22Rv1 (cell line): ENCODE results near the gene MIS12.

Source experiments
- H3K27ac ChIP-seq: fragments of 450-650 bp; 2 replicates; pipeline ENCODE4 v1.5.1; 2017
- ZFX ChIP-seq: fragments of 450-650 bp; IDR thresholded peaks from 2 replicates; pipeline ENCODE4 v1.6.1; 2017; ENCODE audit warnings: antibody characterized with exemption, borderline replicate concordance
- TF ChIP-seq, protein P1 (sequence below): fragments of 450-650 bp; IDR thresholded peaks from 2 replicates; pipeline ENCODE4 v1.5.1; 2017; ENCODE audit warnings: mild to moderate bottlenecking

The MIS12 gene

DNA sequence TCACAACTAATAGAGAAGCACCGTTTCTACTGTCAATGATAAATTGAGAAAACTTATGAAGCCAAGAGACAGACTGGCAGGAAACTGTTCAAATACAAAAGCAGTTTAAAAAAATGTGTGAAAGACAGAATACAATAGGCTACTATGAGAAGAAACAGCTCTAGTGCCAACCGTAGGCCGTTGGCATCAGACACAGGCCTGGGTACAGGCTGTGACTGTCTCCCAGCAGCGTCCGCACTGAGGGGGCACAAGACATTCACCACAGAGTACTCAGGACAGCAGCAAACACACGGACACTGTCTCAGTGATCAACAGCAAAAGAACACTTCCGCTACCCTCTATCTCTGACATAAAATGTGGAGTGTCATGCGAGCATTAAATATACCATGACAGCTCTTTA is 39.6 kb upstream of the MIS12 start:
- H3K27ac ChIP-seq, result no peak overlapping the region
- no peak for TF ChIP-seq ZFX
- TF ChIP-seq, protein P1, sequence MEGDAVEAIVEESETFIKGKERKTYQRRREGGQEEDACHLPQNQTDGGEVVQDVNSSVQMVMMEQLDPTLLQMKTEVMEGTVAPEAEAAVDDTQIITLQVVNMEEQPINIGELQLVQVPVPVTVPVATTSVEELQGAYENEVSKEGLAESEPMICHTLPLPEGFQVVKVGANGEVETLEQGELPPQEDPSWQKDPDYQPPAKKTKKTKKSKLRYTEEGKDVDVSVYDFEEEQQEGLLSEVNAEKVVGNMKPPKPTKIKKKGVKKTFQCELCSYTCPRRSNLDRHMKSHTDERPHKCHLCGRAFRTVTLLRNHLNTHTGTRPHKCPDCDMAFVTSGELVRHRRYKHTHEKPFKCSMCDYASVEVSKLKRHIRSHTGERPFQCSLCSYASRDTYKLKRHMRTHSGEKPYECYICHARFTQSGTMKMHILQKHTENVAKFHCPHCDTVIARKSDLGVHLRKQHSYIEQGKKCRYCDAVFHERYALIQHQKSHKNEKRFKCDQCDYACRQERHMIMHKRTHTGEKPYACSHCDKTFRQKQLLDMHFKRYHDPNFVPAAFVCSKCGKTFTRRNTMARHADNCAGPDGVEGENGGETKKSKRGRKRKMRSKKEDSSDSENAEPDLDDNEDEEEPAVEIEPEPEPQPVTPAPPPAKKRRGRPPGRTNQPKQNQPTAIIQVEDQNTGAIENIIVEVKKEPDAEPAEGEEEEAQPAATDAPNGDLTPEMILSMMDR, result no peak

DNA sequence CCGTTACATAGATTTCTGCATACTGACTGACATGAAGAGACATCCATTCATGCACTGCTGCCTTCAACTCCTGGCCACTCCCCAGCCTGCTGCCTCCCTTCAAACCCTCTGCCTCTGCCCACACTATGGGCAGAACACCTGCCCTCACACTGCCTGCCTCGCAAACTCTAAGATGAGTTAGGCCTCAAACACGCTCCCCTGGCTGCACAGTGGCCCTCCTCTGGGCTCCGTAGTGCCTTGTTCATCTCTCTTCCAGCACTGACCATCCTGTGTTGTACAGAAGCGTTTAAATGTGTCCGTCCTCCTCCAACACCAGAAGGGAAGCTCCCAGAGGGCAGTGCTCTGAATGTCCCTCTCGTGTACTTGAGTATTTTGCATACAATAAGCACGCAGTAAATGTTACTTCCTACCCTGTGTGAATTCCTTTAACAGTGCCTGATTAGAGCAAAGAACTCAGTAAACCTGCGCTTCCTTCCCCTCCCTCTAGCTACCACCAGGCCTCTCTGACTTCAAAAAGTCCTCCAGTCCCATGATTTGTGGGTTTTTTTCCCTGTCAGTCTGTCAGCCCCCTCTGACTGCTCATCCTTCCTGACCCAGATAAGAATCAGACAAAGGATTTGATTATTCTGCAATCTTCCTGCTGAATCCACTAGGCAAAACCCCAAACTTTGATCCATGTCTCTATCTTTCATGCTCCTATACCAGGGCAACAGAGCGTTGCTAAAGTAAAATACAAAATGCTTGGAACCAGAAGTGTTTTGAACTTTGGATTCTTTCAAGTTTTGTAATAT is 21.5 kb upstream of the MIS12 start:
- H3K27ac ChIP-seq, result no peak overlapping the region
- no peak for TF ChIP-seq ZFX
- TF ChIP-seq, protein P1, result no peak

DNA sequence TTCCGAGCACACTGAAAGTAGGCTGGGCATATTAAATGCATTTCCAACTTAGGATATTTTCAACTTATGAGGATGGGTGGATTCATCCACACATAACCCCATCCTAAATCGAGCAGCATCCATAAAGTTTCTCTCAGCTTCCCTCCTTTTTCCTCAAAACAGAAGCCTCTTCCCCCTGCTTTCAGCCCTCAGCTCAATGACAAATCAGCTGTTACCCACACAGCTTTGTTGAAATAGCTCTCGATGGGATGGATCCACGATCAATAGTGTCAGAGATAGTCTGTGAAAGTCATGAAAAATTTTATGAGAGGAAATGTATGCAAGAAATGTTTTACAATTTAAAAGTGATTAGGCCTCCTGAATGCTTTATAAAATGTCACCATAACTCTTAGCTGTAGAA is 20.1 kb upstream of the MIS12 start:
- TF ChIP-seq, protein P1, result no peak
- no peak for TF ChIP-seq ZFX
- no peak overlapping the region for H3K27ac ChIP-seq

DNA sequence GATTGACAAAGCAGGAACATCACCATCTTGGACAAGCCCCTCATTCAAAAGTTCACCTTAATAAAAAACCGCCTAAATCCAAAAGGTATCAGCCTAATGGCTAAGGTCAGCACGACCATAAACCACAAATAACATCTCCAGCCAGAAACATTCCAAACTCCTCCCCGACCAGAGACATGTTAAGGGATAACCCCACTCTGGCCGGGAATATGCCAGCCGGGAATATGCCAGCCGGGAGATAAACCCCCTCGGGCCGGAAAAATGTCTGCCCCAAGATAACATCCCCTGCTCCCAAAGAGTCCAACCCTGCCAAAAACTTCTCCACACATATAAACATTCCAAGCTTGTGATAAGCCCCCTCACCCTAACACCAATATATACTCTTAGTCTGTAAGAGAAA is 18.9 kb upstream of the MIS12 start:
- TF ChIP-seq, protein P1, result no peak
- TF ChIP-seq ZFX, result no peak
- peak overlapping the region; percentile 72; the same call in 1 of the 2 replicates for H3K27ac ChIP-seq

DNA sequence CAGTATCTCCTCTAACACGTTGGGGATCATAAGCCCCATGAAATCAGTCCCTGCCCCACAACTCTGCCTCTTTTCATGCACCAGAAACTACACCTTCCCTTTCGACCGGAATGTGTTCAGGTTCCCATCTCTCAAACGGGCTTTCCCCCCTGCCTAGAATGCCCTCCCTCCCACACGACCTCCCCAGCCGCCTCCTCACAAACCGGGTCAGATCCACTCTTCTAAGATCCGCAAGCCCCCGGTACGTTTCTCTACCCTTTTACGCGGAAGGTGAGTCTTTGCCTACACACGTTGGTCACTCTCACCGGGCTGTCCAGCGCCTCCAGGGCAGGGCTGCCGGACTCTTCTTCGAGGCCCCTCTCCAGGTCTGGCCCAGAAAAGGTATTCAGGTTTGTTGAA is 18.3 kb upstream of the MIS12 start:
- peak overlapping the region; percentile 72 for H3K27ac ChIP-seq
- TF ChIP-seq, protein P1, result no peak
- no peak for TF ChIP-seq ZFX

DNA sequence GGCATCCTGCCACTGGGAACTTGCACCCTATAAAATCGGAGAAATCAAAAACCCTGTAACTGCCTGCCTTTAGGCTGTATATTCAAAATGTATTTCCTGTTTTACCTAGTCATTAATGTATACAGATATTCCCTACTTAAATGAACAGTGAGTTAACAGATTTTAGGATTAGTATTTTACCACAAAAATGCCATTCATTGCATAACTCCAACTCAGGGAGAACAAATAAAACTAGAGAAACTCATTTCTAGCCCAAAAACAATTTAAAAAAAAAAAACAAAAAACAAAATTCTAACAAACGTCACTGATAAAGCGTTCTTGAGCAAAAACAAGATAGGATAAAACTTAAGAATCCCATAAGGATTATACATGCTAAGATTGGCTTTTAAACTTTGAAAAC is 13.9 kb upstream of the MIS12 start:
- H3K27ac ChIP-seq, result no peak overlapping the region
- TF ChIP-seq ZFX, result no peak
- TF ChIP-seq, protein P1, result no peak

DNA sequence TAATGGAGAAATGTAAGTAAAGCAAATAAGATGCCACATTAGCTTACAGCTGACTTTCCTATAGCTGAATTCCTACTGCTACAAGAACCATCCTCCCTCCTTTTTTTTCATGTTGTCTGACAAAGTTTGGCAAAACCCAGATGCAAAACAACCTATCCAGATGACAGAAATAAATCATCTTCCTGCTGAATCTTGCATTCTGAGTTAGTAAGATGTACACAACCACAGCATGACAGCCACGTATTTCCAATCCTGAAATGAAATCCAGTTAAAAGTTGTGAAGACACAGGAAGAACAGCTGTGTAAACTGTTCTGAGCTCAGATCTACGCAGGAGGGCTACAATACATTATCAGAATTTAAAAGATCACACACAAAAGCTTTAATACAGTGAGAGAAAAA is 12.5 kb upstream of the MIS12 start:
- no peak for TF ChIP-seq ZFX
- TF ChIP-seq, protein P1, result no peak

More for the DNA sequence above, 12.5 kb upstream of the MIS12 start:
- H3K27ac ChIP-seq, result no peak overlapping the region
